Body of pancreas (tissue), 4 donors: Measurements from ENCODE around the gene KCTD2. TPM values are rescaled to one million over a fixed set of nuclear protein-coding genes. Genes with fewer than 3 reads are reported as not detected.
A peak's percentile ranks its signal among the peaks of the same experiment; 100 is the strongest.

Source experiments
- ATAC-seq: fragments of 150-250 bp; one replicate; pipeline ENCODE4 v1.9.1; 2016
- DNase-seq, 4 donors: peaks; one replicate each; pipeline ENCODE4 v3.0.0-alpha.2; 2019
- H3K27ac ChIP-seq, 4 donors: fragments of 200-600 bp; sonication (generic); 1 replicate in 3 of 4; 2 replicates in 1 of 4; pipeline versions ENCODE4 v1.5.1 to v1.6.1; 2016 to 2019; ENCODE audit warnings: mild to moderate bottlenecking in 1 of 4, mixed read lengths in 1 of 4, moderate library complexity in 1 of 4
- H3K27me3 ChIP-seq, 2 donors: fragments of 200-600 bp; sonication (generic); one replicate each; pipeline ENCODE4 v1.6.0; 2016; ENCODE audit warnings: mild to moderate bottlenecking in 1 of 2
- H3K36me3 ChIP-seq, 2 donors: fragments of 200-600 bp; sonication (generic); replicated peaks in 1 of 2; 2 replicates each; pipeline ENCODE4 v1.5.1; 2016; ENCODE audit warnings: low read depth in 2 of 2; ENCODE audit not compliant: insufficient read depth in 1 of 2
- H3K4me1 ChIP-seq: fragments of 200-600 bp; sonication (generic); one replicate; pipeline ENCODE4 v1.6.0; 2016
- H3K4me3 ChIP-seq, 2 donors: fragments of 200-600 bp; sonication (generic); 1 replicate in 1 of 2; 2 replicates in 1 of 2; pipeline ENCODE4 v1.5.1; 2016 to 2019
- H3K9me3 ChIP-seq, 3 donors: fragments of 200-600 bp; sonication (generic); 1 replicate in 2 of 3; 2 replicates in 1 of 3; pipeline ENCODE4 v1.5.1; 2016
- POLR2A ChIP-seq, 3 donors: fragments of 450-650 bp; IDR thresholded peaks; one replicate each; pipeline ENCODE4 v1.6.1; 2016; ENCODE audit warnings: antibody characterized with exemption in 3 of 3, mild to moderate bottlenecking in 2 of 3
- WGBS, 2 donors: methylation state at CpG; one replicate each; pipeline ENCODE4 v1.1.5; 2017; 5-methylcytosine and 5-hydroxymethylcytosine counted together
- intact Hi-C: fragments of 100-400 bp; cut with DNase I; formaldehyde crosslinking; loops from one replicate; pipeline ENCODE4 v1.15.1; 2023
- total RNA-seq, 2 donors: library from RNA; depleted of rRNA; stranded (reverse); fragments of >200 nt; gene quantifications; one replicate each; pipeline ENCODE4 v1.1.0, GENCODE V29; 2016
- TF ChIP-seq, protein P1 (sequence below), 7 experiments: fragments of 450-650 bp in 4 of 7; fragments of 200-600 bp in 3 of 7; sonication (generic) in 3 of 7; IDR thresholded peaks; one replicate each; pipeline ENCODE4 v1.5.1; 2016 to 2019; ENCODE audit warnings: antibody characterized with exemption in 7 of 7

KCTD2 gene
- total RNA-seq, 2 donors from 2014 or later, result 11.2 to 12.7 TPM

DNA sequence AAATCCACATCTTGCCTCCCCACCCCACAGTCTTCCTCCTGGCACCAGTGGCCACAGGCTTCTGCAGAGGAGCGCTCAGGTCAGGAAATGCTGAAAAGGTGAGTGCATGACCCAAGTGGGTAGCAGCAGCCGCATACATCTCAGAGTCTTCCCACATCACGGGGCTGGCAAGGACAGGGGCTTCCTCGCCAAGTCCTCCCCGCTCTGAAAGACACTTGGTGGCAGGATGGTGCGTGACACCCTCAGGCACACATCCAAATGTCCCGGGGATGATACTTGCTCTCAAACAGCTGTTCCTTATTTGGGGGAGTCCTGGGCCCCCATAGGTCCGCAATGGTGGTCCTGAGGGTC, 32.0 kb downstream of the KCTD2 start:
- peak overlapping the region; percentile 40 to 78 (median 75) for H3K27ac ChIP-seq
- no peaks in the 10 kb centered on the region for H3K36me3 ChIP-seq
- ATAC-seq, result no peak
- peaks cover 32% of the 10 kb centered on the region for H3K4me1 ChIP-seq
- TF ChIP-seq POLR2A (IDR thresholded peaks at IDR 0.05), result no peak
- TF ChIP-seq, protein P1, sequence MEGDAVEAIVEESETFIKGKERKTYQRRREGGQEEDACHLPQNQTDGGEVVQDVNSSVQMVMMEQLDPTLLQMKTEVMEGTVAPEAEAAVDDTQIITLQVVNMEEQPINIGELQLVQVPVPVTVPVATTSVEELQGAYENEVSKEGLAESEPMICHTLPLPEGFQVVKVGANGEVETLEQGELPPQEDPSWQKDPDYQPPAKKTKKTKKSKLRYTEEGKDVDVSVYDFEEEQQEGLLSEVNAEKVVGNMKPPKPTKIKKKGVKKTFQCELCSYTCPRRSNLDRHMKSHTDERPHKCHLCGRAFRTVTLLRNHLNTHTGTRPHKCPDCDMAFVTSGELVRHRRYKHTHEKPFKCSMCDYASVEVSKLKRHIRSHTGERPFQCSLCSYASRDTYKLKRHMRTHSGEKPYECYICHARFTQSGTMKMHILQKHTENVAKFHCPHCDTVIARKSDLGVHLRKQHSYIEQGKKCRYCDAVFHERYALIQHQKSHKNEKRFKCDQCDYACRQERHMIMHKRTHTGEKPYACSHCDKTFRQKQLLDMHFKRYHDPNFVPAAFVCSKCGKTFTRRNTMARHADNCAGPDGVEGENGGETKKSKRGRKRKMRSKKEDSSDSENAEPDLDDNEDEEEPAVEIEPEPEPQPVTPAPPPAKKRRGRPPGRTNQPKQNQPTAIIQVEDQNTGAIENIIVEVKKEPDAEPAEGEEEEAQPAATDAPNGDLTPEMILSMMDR (IDR thresholded peaks at IDR 0.05), result no peak
- WGBS, 2 donors, result 63 to 85% methylated on average over 6 to 8 of the region's 8 CpGs
- no peaks in the 10 kb centered on the region for H3K9me3 ChIP-seq
- H3K4me3 ChIP-seq, result no peak overlapping the region
- no peaks in the 10 kb centered on the region for H3K27me3 ChIP-seq
- intact Hi-C loops, result no loop called here
- DNase-seq, result no peak

DNA sequence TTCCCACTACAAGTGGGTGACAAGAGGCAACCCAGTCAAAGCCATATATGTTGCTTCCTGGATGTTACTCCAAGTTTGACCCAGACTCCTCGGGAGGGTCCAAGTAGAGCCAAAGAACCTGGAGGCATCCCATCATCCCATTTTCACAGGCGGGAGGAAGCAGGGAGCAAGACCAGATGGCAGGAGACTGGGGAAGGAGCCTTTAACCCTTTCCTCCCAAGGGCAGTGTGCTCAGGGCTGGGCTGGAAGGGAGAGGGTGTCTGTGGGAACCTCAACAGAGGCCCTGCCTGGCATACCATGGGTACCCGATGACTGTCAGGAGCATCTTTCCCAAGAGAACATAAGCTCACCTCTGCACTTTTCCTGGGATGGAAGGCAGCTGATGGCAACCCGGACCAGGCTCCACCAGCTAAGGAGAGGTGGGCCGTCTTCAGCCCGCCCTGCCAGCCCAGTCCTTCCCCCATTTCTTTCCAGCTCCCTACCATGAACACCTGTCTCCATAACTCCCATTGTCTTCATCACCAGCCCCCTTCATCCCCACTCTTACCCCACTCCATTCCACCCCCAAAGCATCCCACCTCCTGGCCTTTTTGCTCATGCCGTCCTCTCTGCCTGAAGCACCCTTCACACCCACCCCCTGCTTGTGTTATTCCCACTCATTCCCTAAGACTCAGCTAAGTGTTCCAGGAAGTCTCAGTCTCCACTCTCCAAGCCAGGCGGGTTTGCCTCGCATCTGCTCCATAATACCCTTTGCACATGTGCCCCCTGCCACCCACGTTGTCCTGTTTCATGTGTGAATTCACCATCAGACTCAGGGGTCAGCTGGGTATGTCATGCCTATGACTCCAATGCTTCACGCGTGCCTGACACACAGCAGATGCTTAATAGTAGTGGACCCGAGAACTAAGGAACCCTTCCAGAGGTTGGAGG, 34.9 kb downstream of the KCTD2 start:
- Histone ChIP-seq H3K4me3 (no peak overlapping the region), H3K4me1 (peaks cover 30% of the 10 kb centered on the region), H3K36me3 (no peaks in the 10 kb centered on the region), H3K27ac (no peak overlapping the region), H3K27me3 (no peaks in the 10 kb centered on the region), H3K9me3 (no peaks in the 10 kb centered on the region)
- no peak for TF ChIP-seq POLR2A (IDR thresholded peaks at IDR 0.05)
- TF ChIP-seq, protein P1 (IDR thresholded peaks at IDR 0.05), result no peak
- no peak for ATAC-seq
- 73 to 74% methylated on average over 10 to 13 of the region's 13 CpGs for WGBS, 2 donors
- no peak for DNase-seq
- intact Hi-C loops, result no loop called here

DNA sequence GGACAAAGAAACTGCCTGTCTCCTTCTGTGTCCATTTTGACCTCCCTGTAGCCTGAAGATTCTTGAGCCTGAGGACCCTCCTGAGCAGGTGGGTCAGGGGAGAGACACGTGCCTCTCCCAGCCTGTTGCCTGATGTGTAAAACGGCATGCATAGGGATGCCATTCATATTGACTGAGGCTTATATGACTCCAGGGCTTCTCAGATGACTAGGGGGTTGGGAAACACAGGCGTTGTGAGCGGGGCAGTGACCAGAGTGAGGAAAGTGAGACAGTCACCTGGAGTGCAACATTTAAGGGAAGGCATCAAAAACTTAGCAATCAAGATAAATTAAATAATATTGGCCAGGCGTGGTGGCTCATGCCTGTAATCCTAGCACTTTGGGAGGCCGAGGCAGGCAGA, 35.7 kb downstream of the KCTD2 start:
- no peak overlapping the region for H3K4me3 ChIP-seq
- no peaks in the 10 kb centered on the region for H3K36me3 ChIP-seq
- peaks cover 29% of the 10 kb centered on the region for H3K4me1 ChIP-seq
- intact Hi-C loops, result no loop called here
- no peaks in the 10 kb centered on the region for H3K27me3 ChIP-seq
- ATAC-seq (no peak), DNase-seq (no peak)
- no peak overlapping the region for H3K27ac ChIP-seq
- TF ChIP-seq POLR2A (IDR thresholded peaks at IDR 0.05), result no peak
- TF ChIP-seq, protein P1 (IDR thresholded peaks at IDR 0.05), result no peak
- no peaks in the 10 kb centered on the region for H3K9me3 ChIP-seq
- WGBS, 2 donors, result 58 to 59% methylated on average over 6 of the region's 6 CpGs

DNA sequence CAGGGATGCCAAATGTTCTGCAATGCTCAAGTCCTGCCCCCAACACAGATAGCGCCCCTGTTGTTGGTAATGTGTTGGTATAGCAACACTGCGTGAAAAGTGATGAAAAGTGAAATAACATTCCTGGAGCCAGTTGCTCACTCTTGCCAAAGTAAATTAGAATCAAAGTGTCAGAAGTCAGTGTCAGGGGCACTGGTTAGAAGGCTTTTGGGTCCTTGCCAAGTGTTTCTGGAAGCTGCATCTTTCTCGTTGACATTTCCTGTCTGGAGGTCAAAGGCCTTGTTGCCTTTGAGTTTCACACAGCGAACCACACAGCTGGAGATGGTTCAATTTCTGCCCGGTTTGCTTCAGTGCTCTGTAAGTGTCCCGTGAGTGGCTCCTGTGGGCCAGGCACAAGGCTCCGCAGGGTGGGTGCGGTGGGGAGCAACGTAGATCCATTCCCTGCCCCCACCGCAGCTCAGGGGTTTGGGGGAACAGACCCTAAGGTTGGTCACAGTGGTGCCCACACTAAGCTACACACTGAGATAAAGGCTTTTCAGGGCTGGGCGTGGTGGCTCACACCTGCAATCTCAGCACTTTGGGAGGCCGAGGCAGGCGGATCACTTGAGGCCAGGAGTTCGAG, 37.1 kb downstream of the KCTD2 start:
- WGBS, 2 donors, result 55 to 70% methylated on average over 11 to 14 of the region's 14 CpGs
- Histone ChIP-seq H3K27ac (peak overlapping the region in 3 of 4 donors; percentile 16 to 73 (median 19)), H3K9me3 (no peaks in the 10 kb centered on the region), H3K27me3 (no peaks in the 10 kb centered on the region), H3K4me1 (peaks cover 26% of the 10 kb centered on the region), H3K36me3 (no peaks in the 10 kb centered on the region), H3K4me3 (no peak overlapping the region)
- DNase-seq (peak in 1 of 4 donors; percentile 31), ATAC-seq (no peak)
- intact Hi-C loops, result no loop called here
- TF ChIP-seq, protein P1 (IDR thresholded peaks at IDR 0.05), result no peak
- TF ChIP-seq POLR2A (IDR thresholded peaks at IDR 0.05), result no peak
